WI38 (cell line): ENCODE data around the gene FAM83C.
"Not testable (repeated sequence)": the region's sequence is repeated elsewhere in the genome, so short reads cannot be mapped to it uniquely, and the experiment has no call there.

Experiments
- H3K4me3 ChIP-seq: 2 replicates; pipeline ENCODE4 v1.5.1; 2011; ENCODE audit warnings: low read depth, mild to moderate bottlenecking, control low read depth, low read length
- CTCF ChIP-seq: IDR thresholded peaks from 2 replicates; pipeline ENCODE4 v1.5.1; 2012; ENCODE audit warnings: low read depth, mild to moderate bottlenecking, control low read depth, low read length

The FAM83C gene

GRCh38 chr20:35317416-35318210, 25.4 kb upstream of the FAM83C start:
- TF ChIP-seq CTCF: no peak
- no peak overlapping the region for H3K4me3 ChIP-seq

- H3K4me3 ChIP-seq: no peak overlapping the region
- TF ChIP-seq CTCF: no peak
Measured at GRCh38 chr20:35316086-35316485, 23.9 kb upstream of the FAM83C start.

GRCh38 chr20:35315632-35316020, 23.4 kb upstream of the FAM83C start:
- H3K4me3 ChIP-seq: not testable (repeated sequence)

- H3K4me3 ChIP-seq: no peak overlapping the region
- no peak for TF ChIP-seq CTCF
Measured at GRCh38 chr20:35314816-35315631, 22.8 kb upstream of the FAM83C start.

GRCh38 chr20:35312318-35312717, 20.1 kb upstream of the FAM83C start:
- H3K4me3 ChIP-seq: no peak overlapping the region
- TF ChIP-seq CTCF: no peak

- no peak overlapping the region for H3K4me3 ChIP-seq
- TF ChIP-seq CTCF: no peak
Measured at GRCh38 chr20:35311822-35312221, 19.6 kb upstream of the FAM83C start.

GRCh38 chr20:35311409-35311808, 19.2 kb upstream of the FAM83C start:
- TF ChIP-seq CTCF: no peak
- H3K4me3 ChIP-seq: no peak overlapping the region
